Psoas muscle (tissue), 8 donors: ENCODE measurements around the gene IP6K3. TPM values are rescaled to one million over a fixed set of nuclear protein-coding genes. Genes with fewer than 3 reads are reported as not detected.
A peak's percentile ranks its signal among the peaks of the same experiment; 100 is the strongest.

Source experiments
- ATAC-seq, 4 donors: fragments of 200-7000 bp; cut with Tn5 transposase; one replicate each; pipeline ENCODE4 v1.9.1; 2020; ENCODE audit warnings: moderate library complexity in 3 of 4, mild to moderate bottlenecking in 2 of 4
- DNase-seq, 2 donors: peaks; one replicate each; pipeline ENCODE4 v3.0.0-alpha.2; 2020
- H3K27ac ChIP-seq: fragments of 200-600 bp; one replicate; pipeline ENCODE4 v1.8.0; 2022
- H3K27me3 ChIP-seq, 3 donors: fragments of 200-600 bp in 1 of 3; one replicate each; pipeline versions ENCODE4 v1.6.1 to v1.8.0; 2013 to 2022; ENCODE audit warnings: low read length in 2 of 3, mild to moderate bottlenecking in 2 of 3, moderate library complexity in 1 of 3; ENCODE audit not compliant: insufficient read depth in 3 of 3
- H3K36me3 ChIP-seq, 2 donors: fragments of 200-600 bp in 1 of 2; one replicate each; pipeline versions ENCODE4 v1.6.1 to v1.8.0; 2013 to 2022; ENCODE audit warnings: low read depth in 1 of 2, mild to moderate bottlenecking in 1 of 2, moderate library complexity in 1 of 2; ENCODE audit not compliant: insufficient read depth in 1 of 2
- H3K4me1 ChIP-seq: fragments of 200-600 bp; one replicate; pipeline ENCODE4 v1.8.0; 2022
- H3K4me3 ChIP-seq: fragments of 200-600 bp; one replicate; pipeline ENCODE4 v1.8.0; 2022; ENCODE audit warnings: mild to moderate bottlenecking
- H3K9me3 ChIP-seq: fragments of 200-600 bp; one replicate; pipeline ENCODE4 v1.8.0; 2022
- WGBS, 3 donors: extraction: QIAGEN DNeasy Blood & Tissue Kit; methylation state at CpG; one replicate each; pipeline versions ENCODE4 v1.1.6 to v1.1.7; 2013; 5-methylcytosine and 5-hydroxymethylcytosine counted together
- intact Hi-C, 2 donors: fragments of 100-400 bp; cut with DNase I; formaldehyde crosslinking; loops; one replicate each; pipeline versions ENCODE4 v1.11.0 to v1.14.2; 2022
- polyA plus RNA-seq, 3 donors: library from polyadenylated mRNA; stranded (reverse); fragments of 200-250 nt; gene quantifications; one replicate each; pipeline ENCODE4 v1.2.3, GENCODE V29; 2013
- total RNA-seq, 4 donors: library from RNA; stranded (reverse); fragmentation: NEBNext Ultra II Directional in 2 of 4; extraction: Animal tissue kit (Norgen Biotek cat#: 25700) in 2 of 4; gene quantifications; one replicate each; pipeline versions ENCODE4 v1.2.1 to v1.2.4, GENCODE V29; 2021 to 2023
- TF ChIP-seq, protein P1 (sequence below): fragments of 200-600 bp; IDR thresholded peaks from one replicate; pipeline ENCODE4 v1.8.0; 2022; ENCODE audit warnings: antibody characterized with exemption
- donor health status: healthy with polysubstance abuse.
- donor health status: DM: no; HTN: no; CAD: no; lungs with moderate emphysema.
- donor health status: Bipolar disorder and iron deficiency.
- donor health status: healthy.
- donor health status: DM: yes; HTN: yes; CAD: no.
- donor health status: DM: no; HTN: no; CAD: no.
- donor health status: DM: no; HTN: no; CAD: no.
- donor health status: DM: yes; HTN: yes; CAD: no.

IP6K3 gene
- total and polyA plus RNA-seq, 7 donors = 95.7 to 363 (median 220) TPM

DNA sequence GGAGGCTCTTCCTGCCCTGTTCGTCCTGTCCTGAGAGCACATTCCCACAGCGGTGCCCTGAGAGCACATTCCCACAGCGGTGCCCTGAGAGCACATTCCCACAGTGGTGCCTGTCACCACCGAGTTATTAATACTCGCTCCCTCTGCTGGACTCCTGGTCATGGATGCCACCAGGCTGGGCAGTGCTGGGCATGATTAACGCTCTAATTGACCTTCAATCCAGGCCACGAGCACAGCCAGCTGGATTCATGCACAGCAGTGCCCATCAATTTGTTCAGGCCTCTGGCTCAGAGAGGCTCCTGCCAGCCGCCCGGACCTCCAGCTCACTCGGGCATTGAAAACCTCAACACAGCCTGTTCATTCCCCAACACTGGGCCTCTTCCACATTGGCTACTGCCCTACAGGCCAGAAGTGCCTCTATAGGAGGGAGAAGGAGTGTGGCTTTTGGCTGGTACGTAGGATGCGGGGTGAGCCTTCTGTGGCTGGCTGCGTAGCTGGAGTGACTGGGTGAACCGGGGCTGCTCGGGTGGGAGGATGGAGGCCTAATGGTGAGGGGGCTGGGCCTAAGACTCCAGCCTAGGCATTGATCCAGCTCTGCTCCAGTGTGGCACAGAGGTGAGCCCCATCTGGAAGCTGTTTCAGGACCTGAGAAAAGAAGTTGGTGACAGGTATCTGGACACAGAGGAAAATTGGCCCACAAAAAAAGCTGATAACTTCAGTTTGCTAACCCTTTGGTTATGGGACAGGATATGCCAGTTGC lies 9.3 kb downstream of the IP6K3 start:
- intact Hi-C loops = no loop called here
- 26 to 50% (median 31%) methylated on average over 15 of the region's 15 CpGs for WGBS, 3 donors
- TF ChIP-seq, protein P1, sequence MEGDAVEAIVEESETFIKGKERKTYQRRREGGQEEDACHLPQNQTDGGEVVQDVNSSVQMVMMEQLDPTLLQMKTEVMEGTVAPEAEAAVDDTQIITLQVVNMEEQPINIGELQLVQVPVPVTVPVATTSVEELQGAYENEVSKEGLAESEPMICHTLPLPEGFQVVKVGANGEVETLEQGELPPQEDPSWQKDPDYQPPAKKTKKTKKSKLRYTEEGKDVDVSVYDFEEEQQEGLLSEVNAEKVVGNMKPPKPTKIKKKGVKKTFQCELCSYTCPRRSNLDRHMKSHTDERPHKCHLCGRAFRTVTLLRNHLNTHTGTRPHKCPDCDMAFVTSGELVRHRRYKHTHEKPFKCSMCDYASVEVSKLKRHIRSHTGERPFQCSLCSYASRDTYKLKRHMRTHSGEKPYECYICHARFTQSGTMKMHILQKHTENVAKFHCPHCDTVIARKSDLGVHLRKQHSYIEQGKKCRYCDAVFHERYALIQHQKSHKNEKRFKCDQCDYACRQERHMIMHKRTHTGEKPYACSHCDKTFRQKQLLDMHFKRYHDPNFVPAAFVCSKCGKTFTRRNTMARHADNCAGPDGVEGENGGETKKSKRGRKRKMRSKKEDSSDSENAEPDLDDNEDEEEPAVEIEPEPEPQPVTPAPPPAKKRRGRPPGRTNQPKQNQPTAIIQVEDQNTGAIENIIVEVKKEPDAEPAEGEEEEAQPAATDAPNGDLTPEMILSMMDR = no peak
- Histone ChIP-seq H3K27me3 (no peaks in the 10 kb centered on the region), H3K9me3 (no peaks in the 10 kb centered on the region), H3K4me1 (peaks cover 84% of the 10 kb centered on the region), H3K36me3 (peaks cover 0 to 88% of the 10 kb centered on the region in 2 donors), H3K4me3 (peak overlapping the region; percentile 72), H3K27ac (peak overlapping the region; percentile 100)
- ATAC-seq (peak; percentile 39 to 55 (median 50)), DNase-seq (peak in 1 of 2 donors; percentile 86)

DNA sequence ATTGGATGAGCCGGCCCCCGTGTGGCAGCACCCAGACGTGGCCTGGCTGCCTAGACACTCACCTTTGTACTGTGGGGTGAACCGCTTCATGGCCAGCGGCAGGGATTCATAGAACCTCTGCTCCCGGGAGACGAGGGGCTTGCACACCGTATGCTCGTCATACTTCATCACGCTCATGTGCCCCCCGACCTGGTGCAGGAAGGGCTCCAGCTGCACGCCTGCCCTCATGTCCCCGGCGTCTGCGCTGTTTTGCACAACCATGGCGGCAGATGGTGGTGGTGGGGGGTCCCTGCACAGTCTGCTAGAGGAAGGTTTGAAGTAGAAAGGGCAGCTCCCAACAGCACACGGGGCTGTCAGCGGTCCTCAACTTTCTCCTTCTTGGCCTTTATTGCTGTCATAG lies 11.5 kb downstream of the IP6K3 start:
- Histone ChIP-seq H3K27ac (peak overlapping the region; percentile 100), H3K4me1 (peaks cover 96% of the 10 kb centered on the region), H3K27me3 (no peaks in the 10 kb centered on the region), H3K4me3 (peak overlapping the region; percentile 72), H3K9me3 (no peaks in the 10 kb centered on the region), H3K36me3 (peaks cover 0 to 93% of the 10 kb centered on the region in 2 donors)
- DNase-seq (peak in 1 of 2 donors; percentile 53), ATAC-seq (no peak)
- 75 to 79% (median 76%) methylated on average over 18 of the region's 18 CpGs for WGBS, 3 donors
- intact Hi-C loops = no loop called here
- TF ChIP-seq, protein P1 = no peak

DNA sequence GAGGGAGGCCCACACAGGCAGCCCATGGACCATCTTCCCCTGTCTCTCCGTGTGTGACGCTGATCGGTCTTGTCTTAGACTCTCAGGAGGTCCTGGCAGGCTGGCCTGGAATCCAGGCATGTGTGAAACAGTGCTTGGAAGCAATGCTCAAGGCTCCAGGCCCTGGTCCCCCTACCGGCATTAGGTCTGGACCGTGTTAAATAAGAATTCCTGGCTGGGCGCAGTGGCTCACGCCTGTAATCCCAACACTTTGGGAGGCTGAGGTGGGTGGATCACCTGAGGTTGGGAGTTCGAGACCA lies 13.0 kb downstream of the IP6K3 start:
- intact Hi-C loops = no loop called here
- TF ChIP-seq, protein P1 = no peak
- WGBS, 3 donors = 36 to 56% (median 40%) methylated on average over 8 of the region's 8 CpGs

DNA sequence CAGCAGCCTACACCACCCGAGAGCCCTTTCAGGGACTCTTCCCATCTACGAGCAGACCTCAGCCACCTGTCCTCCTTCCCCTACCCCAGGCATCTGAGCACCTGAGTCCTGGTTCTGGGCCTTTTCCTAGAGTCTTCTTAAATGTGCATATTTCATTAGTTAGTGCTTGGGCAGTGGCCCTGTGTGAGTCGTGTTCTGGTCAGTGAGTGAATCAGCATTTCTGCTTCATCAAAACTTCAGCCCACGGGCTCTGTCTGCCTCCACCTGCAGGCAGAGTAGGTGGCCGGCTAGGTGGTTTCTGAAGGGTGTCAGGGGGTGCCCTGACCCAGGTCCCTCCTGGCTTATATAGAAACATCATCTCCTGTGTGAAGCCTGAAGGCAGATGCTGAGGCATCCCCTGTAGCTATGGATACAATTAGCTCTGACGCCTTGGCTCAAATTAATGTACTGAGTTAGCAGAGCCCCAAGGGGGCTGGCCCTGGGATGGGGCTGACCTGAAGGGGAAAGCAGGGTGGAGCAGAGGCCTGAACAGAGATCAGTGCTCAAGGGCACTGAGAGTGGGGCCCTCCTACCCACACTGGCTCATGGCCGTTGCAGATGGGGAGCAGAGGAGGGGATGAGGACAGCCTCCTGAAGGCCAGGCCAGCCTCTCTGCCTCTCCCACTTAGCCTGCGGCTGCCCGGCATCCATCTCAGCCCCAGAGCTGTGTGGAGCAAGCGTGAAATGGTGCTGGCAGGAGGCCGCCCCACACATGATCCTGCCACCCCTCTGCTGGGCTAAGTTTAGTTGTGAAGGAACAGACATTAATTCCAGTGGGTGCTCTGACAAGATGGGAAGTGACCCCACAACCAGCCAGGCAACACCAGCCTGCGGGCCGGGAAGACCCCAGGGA lies 13.6 kb downstream of the IP6K3 start:
- TF ChIP-seq, protein P1 = no peak
- intact Hi-C loops = no loop called here
- ATAC-seq (no peak), DNase-seq (peak in 1 of 2 donors; percentile 70)
- Histone ChIP-seq H3K27me3 (no peaks in the 10 kb centered on the region), H3K4me1 (peaks cover 93% of the 10 kb centered on the region), H3K9me3 (no peaks in the 10 kb centered on the region), H3K27ac (peak overlapping the region; percentile 100), H3K36me3 (peaks cover 0 to 86% of the 10 kb centered on the region in 2 donors), H3K4me3 (peak overlapping the region; percentile 72)
- WGBS, 3 donors = 43 to 69% (median 49%) methylated on average over 13 of the region's 13 CpGs

More for the DNA sequence above, 13.0 kb downstream of the IP6K3 start:
- H3K27me3 ChIP-seq = no peaks in the 10 kb centered on the region
- DNase-seq (peak in 1 of 2 donors; percentile 60), ATAC-seq (no peak)
- H3K4me3 ChIP-seq = peak overlapping the region; percentile 72
- no peaks in the 10 kb centered on the region for H3K9me3 ChIP-seq
- H3K27ac ChIP-seq = peak overlapping the region; percentile 100
- peaks cover 95% of the 10 kb centered on the region for H3K4me1 ChIP-seq
- peaks cover 0 to 89% of the 10 kb centered on the region in 2 donors for H3K36me3 ChIP-seq
